Neural cell (in vitro differentiated cells): ENCODE data around the gene FGFR1OP2. TPM values are rescaled to one million over a fixed set of nuclear protein-coding genes. Genes with fewer than 3 reads are reported as not detected.

Experiments used
- H2AFZ ChIP-seq: fragments of 200-600, 300-800 bp; sonication (generic), shearing (Covaris generic); 2 replicates; pipeline ENCODE4 v1.6.0; 2014; ENCODE audit warnings: low read depth, mild to moderate bottlenecking, antibody characterized with exemption, low read length, moderate library complexity
- H3F3A ChIP-seq: fragments of 200-600 bp; shearing (Covaris generic); 2 replicates; pipeline ENCODE4 v1.6.1; 2016; ENCODE audit warnings: mild to moderate bottlenecking, moderate library complexity, mixed read lengths, antibody characterized with exemption, low read length; ENCODE audit not compliant: insufficient read depth, poor library complexity, severe bottlenecking
- H3K27ac ChIP-seq: fragments of 200-600, 300-800 bp; sonication (generic), shearing (Covaris generic); 2 replicates; pipeline ENCODE4 v1.5.1; 2014; ENCODE audit warnings: mild to moderate bottlenecking, low read length, moderate library complexity
- H3K27me3 ChIP-seq: fragments of 300-800, 200-600 bp; sonication (generic), shearing (Covaris generic); 2 replicates; pipeline ENCODE4 v1.6.0; 2014; ENCODE audit warnings: mild to moderate bottlenecking, low read depth, low read length, moderate library complexity; ENCODE audit not compliant: insufficient read depth
- H3K36me3 ChIP-seq: fragments of 300-800, 200-600 bp; sonication (generic), shearing (Covaris generic); 2 replicates; pipeline ENCODE4 v1.5.1; 2014; ENCODE audit warnings: mild to moderate bottlenecking, antibody characterized with exemption, low read length, moderate library complexity; ENCODE audit not compliant: insufficient read depth
- H3K4me2 ChIP-seq: fragments of 300-800, 200-600 bp; sonication (generic), shearing (Covaris generic); 2 replicates; pipeline ENCODE4 v1.6.0; 2014; ENCODE audit warnings: mild to moderate bottlenecking, low read length
- H3K4me3 ChIP-seq: fragments of 300-800, 200-600 bp; sonication (generic), shearing (Covaris generic); 2 replicates; pipeline ENCODE4 v1.5.1; 2014; ENCODE audit warnings: mild to moderate bottlenecking, low read length, moderate library complexity
- H3K79me2 ChIP-seq: fragments of 200-600 bp; shearing (Covaris generic); replicated peaks from 2 replicates; pipeline ENCODE4 v1.6.0; 2014; ENCODE audit warnings: mild to moderate bottlenecking, low read length, moderate library complexity; ENCODE audit not compliant: insufficient read depth
- H3K9ac ChIP-seq: fragments of 300-800, 200-600 bp; sonication (generic), shearing (Covaris generic); 2 replicates; pipeline ENCODE4 v1.6.1; 2016; ENCODE audit warnings: mild to moderate bottlenecking, low read length, mixed read lengths
- H3K9me2 ChIP-seq: fragments of 200-600 bp; shearing (Covaris generic); 2 replicates; pipeline ENCODE4 v1.6.1; 2016; ENCODE audit warnings: mild to moderate bottlenecking, low read length, mixed read lengths; ENCODE audit not compliant: insufficient read depth
- H3K9me3 ChIP-seq: fragments of 200-600, 300-800 bp; sonication (generic), shearing (Covaris generic); 2 replicates; pipeline ENCODE4 v1.6.1; 2016; ENCODE audit warnings: mild to moderate bottlenecking, mixed run types, low read length, moderate library complexity, mixed read lengths
- H4K20me1 ChIP-seq: fragments of 200-600 bp; shearing (Covaris generic); 2 replicates; pipeline ENCODE4 v1.6.1; 2016; ENCODE audit warnings: mild to moderate bottlenecking, mixed run types; ENCODE audit not compliant: insufficient read depth
- EP300 ChIP-seq: fragments of 450-650 bp; conservative IDR thresholded peaks from 2 replicates; pipeline ENCODE4 v1.6.1; 2014; ENCODE audit warnings: antibody characterized with exemption, mild to moderate bottlenecking, moderate library complexity; ENCODE audit not compliant: poor library complexity, severe bottlenecking
- EZH2 ChIP-seq: fragments of 200-600, 300-800 bp; shearing (Covaris generic), sonication (generic); IDR thresholded peaks from 2 replicates; pipeline ENCODE4 v1.6.1; 2014; ENCODE audit warnings: antibody characterized with exemption, low read length, borderline replicate concordance, mild to moderate bottlenecking; ENCODE audit not compliant: insufficient read depth, poor library complexity, severe bottlenecking
- MXI1 ChIP-seq: fragments of 450-650 bp; conservative IDR thresholded peaks from 2 replicates; pipeline ENCODE4 v1.6.1; 2014; ENCODE audit warnings: antibody characterized with exemption, mild to moderate bottlenecking; ENCODE audit not compliant: poor library complexity, severe bottlenecking
- POLR2AphosphoS5 ChIP-seq: IDR thresholded peaks from 2 replicates; pipeline ENCODE4 v1.6.1; 2012
- RAD21 ChIP-seq: fragments of 450-650 bp; conservative IDR thresholded peaks from 2 replicates; pipeline ENCODE4 v1.6.1; 2014; ENCODE audit warnings: antibody characterized with exemption, mild to moderate bottlenecking, moderate library complexity
- SMC3 ChIP-seq: fragments of 450-650 bp; conservative IDR thresholded peaks from 2 replicates; pipeline ENCODE4 v1.6.1; 2014; ENCODE audit warnings: antibody characterized with exemption, mild to moderate bottlenecking, moderate library complexity; ENCODE audit not compliant: poor library complexity
- TAF1 ChIP-seq: IDR thresholded peaks from 2 replicates; pipeline ENCODE4 v1.6.1; 2012; ENCODE audit warnings: low read depth
- polyA plus RNA-seq: library from polyadenylated mRNA; depleted of rRNA; stranded (reverse); fragments of >200 nt; gene quantifications from 2 replicates; pipeline ENCODE4 v1.2.3, GENCODE V29; 2014
- TF ChIP-seq, protein P1 (sequence below): fragments of 450-650 bp; IDR thresholded peaks from 2 replicates; pipeline ENCODE4 v1.5.1; 2014; ENCODE audit warnings: antibody characterized with exemption, mild to moderate bottlenecking, moderate library complexity; ENCODE audit not compliant: poor library complexity, severe bottlenecking
- TF ChIP-seq, protein P2 (sequence below): IDR thresholded peaks from 2 replicates; pipeline ENCODE4 v1.6.1; 2012; ENCODE audit warnings: borderline replicate concordance

Gene FGFR1OP2
- polyA plus RNA-seq, 1 donor from 2014 or later = 79.4 TPM

DNA sequence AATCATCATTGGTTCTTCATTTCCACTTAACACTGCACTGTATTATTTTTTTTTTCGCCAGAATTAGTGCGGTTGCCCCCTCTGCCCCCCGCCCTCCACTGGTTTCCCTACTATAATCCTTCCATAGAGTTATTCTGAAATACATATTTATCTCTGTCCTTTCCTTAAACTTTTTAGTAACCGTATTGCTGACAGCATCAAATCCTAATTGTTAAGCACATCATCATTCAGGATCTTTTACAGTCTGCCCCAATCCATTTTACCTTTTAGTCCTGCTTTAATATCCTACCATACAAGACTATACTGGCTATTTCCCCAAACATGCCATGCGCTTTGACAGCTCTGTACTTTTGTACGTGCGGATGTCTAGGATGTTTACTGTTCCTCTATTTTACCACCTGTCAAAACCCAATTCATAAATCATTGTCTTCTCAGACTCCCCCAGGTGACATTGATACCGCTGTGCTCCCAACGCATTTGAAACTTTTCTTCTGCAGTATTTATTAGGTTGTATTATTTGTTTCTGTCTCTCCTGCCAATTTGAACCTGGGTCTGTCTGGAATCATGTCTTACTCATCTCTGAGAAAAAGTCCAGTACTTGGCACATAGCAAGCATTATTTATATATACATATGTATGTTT is 1.0 kb downstream of the FGFR1OP2 start:
- Histone ChIP-seq H3K4me2 (peak overlapping the region; percentile 41), H4K20me1 (no peaks in the 10 kb centered on the region), H3K9me2 (no peaks in the 10 kb centered on the region), H3K79me2 (peaks cover 80% of the 10 kb centered on the region), H3K27ac (peak overlapping the region; percentile 93), H3K27me3 (no peaks in the 10 kb centered on the region), H2AFZ (peak overlapping the region; percentile 83), H3K9me3 (no peaks in the 10 kb centered on the region), H3K9ac (peak overlapping the region; percentile 92), H3F3A (peaks cover 5% of the 10 kb centered on the region), H3K36me3 (no peaks in the 10 kb centered on the region), H3K4me3 (peak overlapping the region; percentile 84)
- TF ChIP-seq POLR2AphosphoS5 (no peak), EP300 (no peak), EZH2 (no peak), MXI1 (no peak), SMC3 (no peak), RAD21 (no peak), TAF1 (no peak)
- TF ChIP-seq, protein P1, sequence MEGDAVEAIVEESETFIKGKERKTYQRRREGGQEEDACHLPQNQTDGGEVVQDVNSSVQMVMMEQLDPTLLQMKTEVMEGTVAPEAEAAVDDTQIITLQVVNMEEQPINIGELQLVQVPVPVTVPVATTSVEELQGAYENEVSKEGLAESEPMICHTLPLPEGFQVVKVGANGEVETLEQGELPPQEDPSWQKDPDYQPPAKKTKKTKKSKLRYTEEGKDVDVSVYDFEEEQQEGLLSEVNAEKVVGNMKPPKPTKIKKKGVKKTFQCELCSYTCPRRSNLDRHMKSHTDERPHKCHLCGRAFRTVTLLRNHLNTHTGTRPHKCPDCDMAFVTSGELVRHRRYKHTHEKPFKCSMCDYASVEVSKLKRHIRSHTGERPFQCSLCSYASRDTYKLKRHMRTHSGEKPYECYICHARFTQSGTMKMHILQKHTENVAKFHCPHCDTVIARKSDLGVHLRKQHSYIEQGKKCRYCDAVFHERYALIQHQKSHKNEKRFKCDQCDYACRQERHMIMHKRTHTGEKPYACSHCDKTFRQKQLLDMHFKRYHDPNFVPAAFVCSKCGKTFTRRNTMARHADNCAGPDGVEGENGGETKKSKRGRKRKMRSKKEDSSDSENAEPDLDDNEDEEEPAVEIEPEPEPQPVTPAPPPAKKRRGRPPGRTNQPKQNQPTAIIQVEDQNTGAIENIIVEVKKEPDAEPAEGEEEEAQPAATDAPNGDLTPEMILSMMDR = no peak
- TF ChIP-seq, protein P2, sequence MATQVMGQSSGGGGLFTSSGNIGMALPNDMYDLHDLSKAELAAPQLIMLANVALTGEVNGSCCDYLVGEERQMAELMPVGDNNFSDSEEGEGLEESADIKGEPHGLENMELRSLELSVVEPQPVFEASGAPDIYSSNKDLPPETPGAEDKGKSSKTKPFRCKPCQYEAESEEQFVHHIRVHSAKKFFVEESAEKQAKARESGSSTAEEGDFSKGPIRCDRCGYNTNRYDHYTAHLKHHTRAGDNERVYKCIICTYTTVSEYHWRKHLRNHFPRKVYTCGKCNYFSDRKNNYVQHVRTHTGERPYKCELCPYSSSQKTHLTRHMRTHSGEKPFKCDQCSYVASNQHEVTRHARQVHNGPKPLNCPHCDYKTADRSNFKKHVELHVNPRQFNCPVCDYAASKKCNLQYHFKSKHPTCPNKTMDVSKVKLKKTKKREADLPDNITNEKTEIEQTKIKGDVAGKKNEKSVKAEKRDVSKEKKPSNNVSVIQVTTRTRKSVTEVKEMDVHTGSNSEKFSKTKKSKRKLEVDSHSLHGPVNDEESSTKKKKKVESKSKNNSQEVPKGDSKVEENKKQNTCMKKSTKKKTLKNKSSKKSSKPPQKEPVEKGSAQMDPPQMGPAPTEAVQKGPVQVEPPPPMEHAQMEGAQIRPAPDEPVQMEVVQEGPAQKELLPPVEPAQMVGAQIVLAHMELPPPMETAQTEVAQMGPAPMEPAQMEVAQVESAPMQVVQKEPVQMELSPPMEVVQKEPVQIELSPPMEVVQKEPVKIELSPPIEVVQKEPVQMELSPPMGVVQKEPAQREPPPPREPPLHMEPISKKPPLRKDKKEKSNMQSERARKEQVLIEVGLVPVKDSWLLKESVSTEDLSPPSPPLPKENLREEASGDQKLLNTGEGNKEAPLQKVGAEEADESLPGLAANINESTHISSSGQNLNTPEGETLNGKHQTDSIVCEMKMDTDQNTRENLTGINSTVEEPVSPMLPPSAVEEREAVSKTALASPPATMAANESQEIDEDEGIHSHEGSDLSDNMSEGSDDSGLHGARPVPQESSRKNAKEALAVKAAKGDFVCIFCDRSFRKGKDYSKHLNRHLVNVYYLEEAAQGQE = no peak

DNA sequence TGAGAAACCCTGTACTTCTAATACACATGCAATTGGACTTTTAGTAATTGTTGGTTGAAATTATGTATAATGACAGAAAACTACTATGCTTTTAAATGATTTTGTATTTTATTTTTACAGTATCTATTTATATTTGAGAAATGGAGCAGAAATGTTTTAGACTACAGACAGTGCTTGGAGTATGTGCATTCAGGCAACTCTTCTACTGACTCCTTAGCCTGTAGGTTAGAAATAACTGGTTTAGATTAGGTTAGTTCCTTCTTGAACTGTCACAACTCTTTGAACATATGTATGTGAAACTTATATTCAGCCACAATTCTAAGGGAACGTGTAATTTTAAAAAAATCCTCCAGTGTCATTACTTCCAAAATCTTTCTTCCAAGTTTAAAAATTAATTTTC is 1.7 kb downstream of the FGFR1OP2 start:
- Histone ChIP-seq H3K27me3 (no peaks in the 10 kb centered on the region), H3K4me3 (peak overlapping the region; percentile 84), H3K36me3 (no peaks in the 10 kb centered on the region), H3K4me2 (peak overlapping the region; percentile 41), H4K20me1 (no peaks in the 10 kb centered on the region), H3K79me2 (peaks cover 82% of the 10 kb centered on the region), H2AFZ (no peak overlapping the region), H3K9me2 (no peaks in the 10 kb centered on the region), H3K27ac (no peak overlapping the region), H3K9me3 (no peaks in the 10 kb centered on the region), H3K9ac (no peak overlapping the region), H3F3A (peaks cover 5% of the 10 kb centered on the region)
- TF ChIP-seq, protein P2 = no peak
- TF ChIP-seq, protein P1 = no peak
- TF ChIP-seq EP300 (no peak), SMC3 (no peak), RAD21 (no peak), TAF1 (no peak), POLR2AphosphoS5 (no peak), MXI1 (no peak), EZH2 (no peak)
